ENCODE results near the gene SLC49A3.

GRCh38 chr4:707929-708630 lies 19.1 kb upstream of the SLC49A3 start:
- no peak for TF ChIP-seq CTCF (conservative IDR thresholded peaks at IDR 0.05)
- TF ChIP-seq EZH2 (IDR thresholded peaks at IDR 0.05; ENCODE audit: low read depth), result no peak

Data from PC-9 (cell line).